ENCODE data around the gene LCTL.

DNA sequence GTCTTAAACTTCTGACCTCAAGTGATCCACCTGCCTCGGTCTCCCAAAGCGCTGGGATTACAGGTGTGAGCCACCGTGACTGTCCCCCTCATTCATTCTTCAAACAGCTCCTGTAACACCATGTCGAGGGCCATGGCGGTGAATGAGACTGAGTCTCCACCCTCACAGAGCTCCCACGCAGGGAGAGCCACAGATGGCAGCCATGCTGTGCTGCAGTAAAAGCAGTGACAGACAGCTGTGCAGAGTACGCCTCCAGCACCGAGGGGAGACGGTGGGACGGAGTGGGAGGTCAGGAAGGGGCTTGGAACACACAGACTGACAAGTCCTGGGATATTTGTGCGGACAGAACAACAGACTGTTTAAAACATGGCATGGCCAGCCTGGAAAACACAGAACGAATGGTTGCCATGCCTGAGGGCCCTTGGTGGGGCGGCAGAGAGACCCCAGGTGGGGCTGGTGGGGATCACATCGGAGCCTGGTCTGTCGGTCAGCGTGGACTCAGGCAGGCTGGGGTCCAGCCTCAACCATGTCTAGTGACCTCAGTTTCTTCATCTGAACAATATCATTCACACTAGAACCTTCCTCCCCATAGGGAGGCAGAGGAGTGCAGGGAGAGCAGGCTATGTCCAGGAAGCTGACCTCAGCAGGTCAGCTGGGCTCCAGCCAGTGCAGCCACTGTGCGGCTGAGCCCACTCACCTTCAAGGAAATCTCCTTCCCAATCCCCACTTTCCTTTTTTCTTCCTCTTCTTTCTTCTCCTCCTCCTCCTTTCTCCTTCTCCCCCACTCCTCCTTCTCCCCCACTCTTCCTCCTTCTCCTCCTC lies 20.6 kb upstream of the LCTL start:
- TF ChIP-seq, protein P1, sequence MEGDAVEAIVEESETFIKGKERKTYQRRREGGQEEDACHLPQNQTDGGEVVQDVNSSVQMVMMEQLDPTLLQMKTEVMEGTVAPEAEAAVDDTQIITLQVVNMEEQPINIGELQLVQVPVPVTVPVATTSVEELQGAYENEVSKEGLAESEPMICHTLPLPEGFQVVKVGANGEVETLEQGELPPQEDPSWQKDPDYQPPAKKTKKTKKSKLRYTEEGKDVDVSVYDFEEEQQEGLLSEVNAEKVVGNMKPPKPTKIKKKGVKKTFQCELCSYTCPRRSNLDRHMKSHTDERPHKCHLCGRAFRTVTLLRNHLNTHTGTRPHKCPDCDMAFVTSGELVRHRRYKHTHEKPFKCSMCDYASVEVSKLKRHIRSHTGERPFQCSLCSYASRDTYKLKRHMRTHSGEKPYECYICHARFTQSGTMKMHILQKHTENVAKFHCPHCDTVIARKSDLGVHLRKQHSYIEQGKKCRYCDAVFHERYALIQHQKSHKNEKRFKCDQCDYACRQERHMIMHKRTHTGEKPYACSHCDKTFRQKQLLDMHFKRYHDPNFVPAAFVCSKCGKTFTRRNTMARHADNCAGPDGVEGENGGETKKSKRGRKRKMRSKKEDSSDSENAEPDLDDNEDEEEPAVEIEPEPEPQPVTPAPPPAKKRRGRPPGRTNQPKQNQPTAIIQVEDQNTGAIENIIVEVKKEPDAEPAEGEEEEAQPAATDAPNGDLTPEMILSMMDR (IDR thresholded peaks at IDR 0.05): no peak
- TF ChIP-seq POLR2A (IDR thresholded peaks at IDR 0.05): no peak
